ENCODE results near the gene SSBP4.

The SSBP4 gene

DNA sequence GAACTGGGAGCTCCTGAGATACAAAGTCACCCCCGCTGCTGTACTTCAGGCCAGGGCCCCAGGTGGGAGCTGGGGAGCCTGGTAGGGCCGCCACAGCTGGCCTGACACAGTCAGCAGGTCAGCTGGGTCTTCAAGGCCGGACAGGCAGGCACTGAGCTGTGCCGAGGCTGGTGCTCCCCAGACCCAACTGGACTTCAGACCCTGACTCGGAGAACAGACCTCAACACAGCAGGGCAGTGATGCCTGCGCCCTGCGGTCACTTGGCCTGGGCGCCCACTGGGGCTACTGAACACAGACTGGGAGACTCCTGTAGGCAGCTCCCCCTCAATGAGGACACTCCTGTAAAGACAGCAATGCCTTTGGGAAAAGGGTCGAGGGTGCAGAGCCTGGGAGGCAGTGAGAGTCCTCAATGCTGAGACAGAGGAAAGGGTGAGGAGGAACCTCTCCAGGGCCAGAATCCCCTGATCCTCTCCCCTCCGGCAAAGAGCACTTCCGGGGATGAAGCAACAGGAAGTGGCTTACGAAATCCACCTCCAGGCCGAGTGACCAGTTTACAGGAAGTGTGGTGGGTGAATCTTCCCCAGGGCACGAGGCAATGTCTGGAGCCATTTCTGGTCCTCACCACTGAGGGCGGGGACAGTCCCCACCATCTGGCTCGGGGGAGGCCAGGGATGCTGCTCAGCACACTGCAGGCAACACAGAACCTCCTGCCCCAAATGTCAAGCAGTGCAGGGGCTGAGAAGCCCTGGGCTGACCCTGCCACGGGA is 59.5 kb downstream of the SSBP4 start:
- TF ChIP-seq SP1 (IDR thresholded peaks at IDR 0.05) = no peak
- TF ChIP-seq ZNF384 (IDR thresholded peaks at IDR 0.05) = no peak
- POLR2A ChIA-PET = no interaction called here
- CTCF ChIA-PET = interaction anchor here (0.9 to 1.5 kb wide), 2 partner anchors 9 to 17 kb away, joined by 3 to 4 read pairs; no protein-coding TSS in a partner anchor
- no peak for DNase-seq (ENCODE audit: extremely low spot score)

DNA sequence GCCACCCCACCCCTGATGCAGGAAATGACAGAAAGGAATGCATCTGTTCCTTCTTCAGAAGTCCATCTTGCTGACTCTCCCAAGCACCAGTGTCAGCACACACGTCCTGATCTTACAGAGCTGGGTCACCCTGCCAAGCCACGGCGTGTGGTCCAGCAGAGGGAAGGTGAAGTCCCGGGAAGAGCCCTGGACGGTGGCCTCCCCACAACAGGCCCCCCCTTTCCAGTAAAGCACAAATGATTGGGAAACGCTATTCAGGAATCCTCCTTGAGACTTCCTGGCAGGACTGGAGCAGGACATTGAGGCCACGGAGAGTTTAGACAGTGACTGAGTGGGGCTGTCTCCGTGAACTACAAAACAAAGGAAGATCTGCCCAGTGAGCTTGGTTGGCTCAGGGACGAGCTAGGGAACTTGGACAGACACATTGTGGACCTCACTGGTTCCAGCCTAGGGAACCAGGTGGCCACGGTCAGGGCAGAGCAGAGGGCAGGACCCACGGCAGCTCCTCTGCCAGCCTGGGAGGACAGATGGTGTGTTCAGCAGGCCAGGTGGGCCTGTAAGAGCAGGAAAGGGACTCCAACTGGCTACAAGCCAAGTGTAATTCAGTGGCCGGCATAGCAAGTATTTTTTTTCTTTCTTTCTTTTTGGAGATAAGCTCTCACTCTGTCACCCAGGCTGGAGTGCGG is 61.0 kb downstream of the SSBP4 start:
- POLR2A ChIA-PET = no interaction called here
- no peak for TF ChIP-seq ARNT (IDR thresholded peaks at IDR 0.05)
- TF ChIP-seq BHLHE40 (IDR thresholded peaks at IDR 0.05; ENCODE audit: borderline replicate concordance) = no peak
- TF ChIP-seq SUZ12 (IDR thresholded peaks at IDR 0.05) = no peak
- TF ChIP-seq FOXK2 (IDR thresholded peaks at IDR 0.05) = no peak
- TF ChIP-seq FOXA1 (IDR thresholded peaks at IDR 0.05) = no peak
- no peak for TF ChIP-seq TARDBP (IDR thresholded peaks at IDR 0.05)
- TF ChIP-seq, protein P1, sequence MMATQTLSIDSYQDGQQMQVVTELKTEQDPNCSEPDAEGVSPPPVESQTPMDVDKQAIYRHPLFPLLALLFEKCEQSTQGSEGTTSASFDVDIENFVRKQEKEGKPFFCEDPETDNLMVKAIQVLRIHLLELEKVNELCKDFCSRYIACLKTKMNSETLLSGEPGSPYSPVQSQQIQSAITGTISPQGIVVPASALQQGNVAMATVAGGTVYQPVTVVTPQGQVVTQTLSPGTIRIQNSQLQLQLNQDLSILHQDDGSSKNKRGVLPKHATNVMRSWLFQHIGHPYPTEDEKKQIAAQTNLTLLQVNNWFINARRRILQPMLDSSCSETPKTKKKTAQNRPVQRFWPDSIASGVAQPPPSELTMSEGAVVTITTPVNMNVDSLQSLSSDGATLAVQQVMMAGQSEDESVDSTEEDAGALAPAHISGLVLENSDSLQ (IDR thresholded peaks at IDR 0.05) = no peak
- TF ChIP-seq CTBP1 (IDR thresholded peaks at IDR 0.05; ENCODE audit: borderline replicate concordance) = no peak
- TF ChIP-seq LEF1 (IDR thresholded peaks at IDR 0.05; ENCODE audit: borderline replicate concordance) = no peak
- TF ChIP-seq NFRKB (IDR thresholded peaks at IDR 0.05) = no peak
- DNase-seq (ENCODE audit: extremely low spot score) = no peak
- CTCF ChIA-PET = no interaction called here

DNA sequence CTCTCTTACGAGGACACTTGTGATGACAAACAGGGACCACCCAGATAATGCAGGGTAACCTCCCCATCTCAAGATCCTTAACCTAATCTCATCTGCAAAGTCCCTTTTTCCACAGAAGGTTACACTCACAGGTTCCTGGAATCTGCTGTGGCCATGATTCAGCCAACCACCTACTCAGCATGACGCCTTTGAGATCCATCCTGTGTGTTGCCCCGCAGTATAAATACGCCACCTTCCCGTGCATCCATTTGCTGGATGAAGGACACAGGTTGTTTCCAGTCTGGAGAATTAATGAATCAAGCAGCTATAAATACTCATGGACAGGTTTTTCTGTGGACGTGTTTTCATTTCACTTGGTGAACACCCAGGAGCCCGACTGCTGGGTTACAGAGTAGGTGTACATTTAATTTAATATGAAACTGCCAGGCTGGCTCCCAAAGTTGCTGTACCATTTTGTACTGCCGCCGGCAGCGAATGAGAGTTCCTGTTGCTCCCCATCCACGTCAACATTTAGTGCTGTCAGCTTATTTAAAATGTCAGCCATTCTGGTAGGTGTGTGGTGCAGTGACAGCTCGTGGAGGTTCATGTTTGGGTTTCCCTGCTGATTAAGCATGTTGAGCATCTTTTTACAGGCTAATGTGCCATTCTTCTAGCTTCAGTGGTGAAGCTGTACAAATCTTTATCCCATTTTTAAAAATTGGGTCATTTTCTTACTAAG is 62.5 kb downstream of the SSBP4 start:
- DNase-seq (ENCODE audit: extremely low spot score) = no peak
- ChIA-PET POLR2A (no interaction called here), CTCF (interaction anchor here (1.3 kb wide), 1 partner anchor 11 kb away, joined by 5 read pairs; no protein-coding TSS in a partner anchor)
- TF ChIP-seq NFRKB (IDR thresholded peaks at IDR 0.05) (no peak), FOXM1 (IDR thresholded peaks at IDR 0.05; ENCODE audit: borderline replicate concordance) (no peak), TARDBP (IDR thresholded peaks at IDR 0.05) (no peak), FOXA1 (IDR thresholded peaks at IDR 0.05) (no peak), LEF1 (IDR thresholded peaks at IDR 0.05; ENCODE audit: borderline replicate concordance) (no peak), ZNF384 (IDR thresholded peaks at IDR 0.05) (no peak)

DNA sequence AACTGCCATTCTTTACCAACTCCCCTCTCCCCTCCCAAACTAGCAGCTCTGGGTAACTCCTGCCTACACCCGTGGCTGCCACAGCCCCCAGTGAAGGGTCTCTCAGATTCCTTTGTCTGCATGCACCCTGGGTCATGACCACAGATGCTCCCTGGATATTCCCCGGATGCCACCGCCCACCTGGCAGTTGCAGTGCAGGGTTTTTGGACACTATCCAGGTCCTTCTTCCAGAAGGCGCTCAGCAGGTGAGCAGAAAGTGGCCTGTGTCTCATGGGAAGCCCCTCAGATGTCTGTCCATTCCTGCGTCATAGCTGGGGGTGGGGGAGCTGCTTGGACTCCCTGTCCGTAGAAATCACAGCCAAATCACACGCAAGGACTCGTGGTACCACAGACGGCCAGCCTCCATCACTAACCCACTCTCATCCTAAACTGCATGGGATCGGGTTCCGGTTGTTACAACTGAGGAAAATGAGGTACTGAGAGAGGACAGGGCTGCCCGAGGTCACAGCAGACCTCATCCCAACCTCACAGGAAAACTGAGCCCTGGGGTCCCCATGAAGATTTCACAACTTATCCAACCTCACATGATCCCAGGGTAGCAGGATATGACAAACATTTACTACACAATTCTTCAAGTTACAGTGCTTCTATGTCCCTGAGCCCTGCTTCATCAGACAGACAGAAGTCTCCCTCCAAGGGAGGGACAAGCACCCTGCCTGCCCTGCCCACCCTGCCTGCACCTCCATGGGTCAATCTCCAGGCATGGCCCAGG is 64.1 kb downstream of the SSBP4 start:
- CTCF ChIA-PET = no interaction called here

More for the DNA sequence above, 64.1 kb downstream of the SSBP4 start:
- POLR2A ChIA-PET = no interaction called here
- no peak for DNase-seq (ENCODE audit: extremely low spot score)
- TF ChIP-seq ZNF384 (IDR thresholded peaks at IDR 0.05) (no peak), FOXA1 (IDR thresholded peaks at IDR 0.05) (no peak), SP1 (IDR thresholded peaks at IDR 0.05) (no peak)

All from HEK293T (cell line).